Effector CD4-positive, alpha-beta T cell (primary cell): ENCODE measurements around the gene PPP2R2C.

Experiments used
- DNase-seq: peaks from one replicate; pipeline ENCODE4 v3.0.0-alpha.2; 2020

PPP2R2C gene

GRCh38 chr4:6278801-6279197 lies 193.6 kb downstream of the PPP2R2C start:
- DNase-seq: no peak

- no peak for DNase-seq
Observed at GRCh38 chr4:6277935-6278800, 194.2 kb downstream of the PPP2R2C start.

GRCh38 chr4:6277139-6277802 lies 195.1 kb downstream of the PPP2R2C start:
- DNase-seq: no peak

- DNase-seq: no peak
Observed at GRCh38 chr4:6275898-6276806, 196.3 kb downstream of the PPP2R2C start.

GRCh38 chr4:6275351-6275750 lies 197.1 kb downstream of the PPP2R2C start:
- DNase-seq: no peak

- no peak for DNase-seq
Observed at GRCh38 chr4:6273661-6273990, 198.8 kb downstream of the PPP2R2C start.

GRCh38 chr4:6272863-6273660 lies 199.4 kb downstream of the PPP2R2C start:
- no peak for DNase-seq

GRCh38 chr4:6271701-6272465 lies 200.5 kb downstream of the PPP2R2C start:
- DNase-seq: no peak

GRCh38 chr4:6271206-6271605 lies 201.2 kb downstream of the PPP2R2C start:
- no peak for DNase-seq

- no peak for DNase-seq
Observed at GRCh38 chr4:6270636-6271121, 201.7 kb downstream of the PPP2R2C start.
